OCI-LY3 (cell line): ENCODE data around the gene MOXD1.

Experiments used
- H2AFZ ChIP-seq: fragments of 200-600, 300-600 bp; shearing (Covaris generic); 2 replicates; pipeline ENCODE4 v1.6.0; 2014; ENCODE audit warnings: antibody characterized with exemption, low read depth, low read length
- H3K27ac ChIP-seq: fragments of 200-600, 300-600 bp; sonication (generic); 2 replicates; pipeline ENCODE4 v1.5.1; 2014; ENCODE audit warnings: mild to moderate bottlenecking, low read length, moderate library complexity, mixed read lengths
- H3K27me3 ChIP-seq: fragments of 200-600, 300-600 bp; sonication (generic); 2 replicates; pipeline ENCODE4 v1.6.1; 2014; ENCODE audit warnings: low read depth, low read length, mixed read lengths
- H3K36me3 ChIP-seq: fragments of 200-600, 300-600 bp; sonication (generic); replicated peaks from 2 replicates; pipeline ENCODE3; 2014; ENCODE audit warnings: low read depth, low read length, mixed read lengths
- H3K4me1 ChIP-seq: fragments of 300-600, 200-600 bp; sonication (generic); 2 replicates; pipeline ENCODE4 v1.6.1; 2014; ENCODE audit warnings: low read length, mixed read lengths
- H3K4me2 ChIP-seq: fragments of 200-600, 300-600 bp; sonication (generic); 2 replicates; pipeline ENCODE4 v1.6.1; 2014; ENCODE audit warnings: low read length, mixed read lengths
- H3K4me3 ChIP-seq: fragments of 300-600, 200-600 bp; sonication (generic); 2 replicates; pipeline ENCODE4 v1.5.1; 2014; ENCODE audit warnings: antibody characterized with exemption, mild to moderate bottlenecking, low read length, moderate library complexity
- H3K79me2 ChIP-seq: fragments of 300-600, 200-600 bp; shearing (Covaris generic); 2 replicates; pipeline ENCODE4 v1.6.1; 2014; ENCODE audit warnings: mild to moderate bottlenecking, low read length, mixed read lengths
- H3K9ac ChIP-seq: fragments of 300-600, 200-600 bp; shearing (Covaris generic); 2 replicates; pipeline ENCODE4 v1.6.0; 2014; ENCODE audit warnings: mild to moderate bottlenecking, low read length, moderate library complexity
- H3K9me3 ChIP-seq: fragments of 200-600, 300-600 bp; shearing (Covaris generic); 2 replicates; pipeline ENCODE4 v1.6.1; 2014; ENCODE audit warnings: low read length, mixed read lengths; ENCODE audit not compliant: insufficient read depth
- H4K20me1 ChIP-seq: fragments of 200-600, 300-600 bp; sonication (generic); 2 replicates; pipeline ENCODE4 v1.6.1; 2016; ENCODE audit warnings: low read length, mixed read lengths; ENCODE audit not compliant: insufficient read depth
- CTCF ChIP-seq: fragments of 200-600, 300-600 bp; sonication (generic); IDR thresholded peaks from 2 replicates; pipeline ENCODE4 v1.5.1; 2014; ENCODE audit warnings: antibody characterized with exemption, low read length, low read depth
- EZH2phosphoT487 ChIP-seq: fragments of 200-600 bp; shearing (Covaris generic); IDR thresholded peaks from 2 replicates; pipeline ENCODE4 v1.6.1; 2018; ENCODE audit warnings: antibody characterized with exemption, mixed run types, low read depth

MOXD1 gene

GRCh38 chr6:132341646-132342045, 59.6 kb downstream of the MOXD1 start:
- Histone ChIP-seq H3K4me1 (no peaks in the 10 kb centered on the region), H3K27me3 (no peaks in the 10 kb centered on the region; the same call in 1 of the 2 replicates), H4K20me1 (no peaks in the 10 kb centered on the region), H3K27ac (no peak overlapping the region), H3K79me2 (no peaks in the 10 kb centered on the region), H3K9ac (no peak overlapping the region), H3K36me3 (no peaks in the 10 kb centered on the region), H3K4me2 (no peak overlapping the region), H2AFZ (no peak overlapping the region), H3K4me3 (no peak overlapping the region), H3K9me3 (no peaks in the 10 kb centered on the region)
- no peak for TF ChIP-seq CTCF
- no peak for TF ChIP-seq EZH2phosphoT487

- Histone ChIP-seq H3K27me3 (peaks cover 20% of the 10 kb centered on the region), H3K9ac (no peak overlapping the region), H3K27ac (no peak overlapping the region), H3K4me1 (peaks cover 5% of the 10 kb centered on the region; the same call in 1 of the 2 replicates), H3K36me3 (no peaks in the 10 kb centered on the region), H3K4me3 (no peak overlapping the region), H4K20me1 (no peaks in the 10 kb centered on the region), H3K4me2 (no peak overlapping the region), H2AFZ (no peak overlapping the region), H3K79me2 (no peaks in the 10 kb centered on the region), H3K9me3 (no peaks in the 10 kb centered on the region)
- TF ChIP-seq EZH2phosphoT487, result no peak
- TF ChIP-seq CTCF, result no peak
These were observed 66.8 kb downstream of the MOXD1 start for GRCh38 chr6:132334521-132334885.

- TF ChIP-seq EZH2phosphoT487, result no peak
- no peak for TF ChIP-seq CTCF
- H4K20me1 ChIP-seq, result no peaks in the 10 kb centered on the region
- no peak overlapping the region for H3K4me2 ChIP-seq
- no peak overlapping the region for H3K9ac ChIP-seq
- H3K36me3 ChIP-seq, result no peaks in the 10 kb centered on the region
- no peaks in the 10 kb centered on the region for H3K9me3 ChIP-seq
- no peak overlapping the region for H2AFZ ChIP-seq
- no peak overlapping the region for H3K4me3 ChIP-seq
- peaks cover 5% of the 10 kb centered on the region; the same call in 1 of the 2 replicates for H3K4me1 ChIP-seq
- H3K79me2 ChIP-seq, result no peaks in the 10 kb centered on the region
- no peak overlapping the region for H3K27ac ChIP-seq
- H3K27me3 ChIP-seq, result peaks cover 20% of the 10 kb centered on the region
These were observed 67.4 kb downstream of the MOXD1 start for GRCh38 chr6:132333639-132334520.

- H3K4me2 ChIP-seq, result no peak overlapping the region
- TF ChIP-seq CTCF (no peak), EZH2phosphoT487 (no peak)
These were observed 70.5 kb downstream of the MOXD1 start for GRCh38 chr6:132330759-132331158.

More at GRCh38 chr6:132330759-132331158, 70.5 kb downstream of the MOXD1 start:
- H2AFZ ChIP-seq, result no peak overlapping the region
- H3K9ac ChIP-seq, result no peak overlapping the region
- peaks cover 11% of the 10 kb centered on the region for H3K27me3 ChIP-seq
- H3K9me3 ChIP-seq, result no peaks in the 10 kb centered on the region
- peaks cover 5% of the 10 kb centered on the region; the same call in 1 of the 2 replicates for H3K4me1 ChIP-seq
- no peak overlapping the region for H3K27ac ChIP-seq
- no peaks in the 10 kb centered on the region for H3K36me3 ChIP-seq
- no peaks in the 10 kb centered on the region for H3K79me2 ChIP-seq
- no peaks in the 10 kb centered on the region for H4K20me1 ChIP-seq
- no peak overlapping the region for H3K4me3 ChIP-seq
